ENCODE data around the gene ZBTB2.

ZBTB2 gene

GRCh38 chr6:151379933-151380847 lies 11.2 kb downstream of the ZBTB2 start:
- H3K4me2 ChIP-seq: peak overlapping the region; percentile 98
- H3K36me3 ChIP-seq (ENCODE audit: insufficient read depth): no peaks in the 10 kb centered on the region
- no peaks in the 10 kb centered on the region for H4K20me1 ChIP-seq (ENCODE audit: insufficient read depth)
- peak overlapping the region; percentile 57 for H2AFZ ChIP-seq (ENCODE audit: low read depth)
- peaks cover 89% of the 10 kb centered on the region for H3K79me2 ChIP-seq (ENCODE audit: insufficient read depth, low read depth)
- TF ChIP-seq, protein P1, sequence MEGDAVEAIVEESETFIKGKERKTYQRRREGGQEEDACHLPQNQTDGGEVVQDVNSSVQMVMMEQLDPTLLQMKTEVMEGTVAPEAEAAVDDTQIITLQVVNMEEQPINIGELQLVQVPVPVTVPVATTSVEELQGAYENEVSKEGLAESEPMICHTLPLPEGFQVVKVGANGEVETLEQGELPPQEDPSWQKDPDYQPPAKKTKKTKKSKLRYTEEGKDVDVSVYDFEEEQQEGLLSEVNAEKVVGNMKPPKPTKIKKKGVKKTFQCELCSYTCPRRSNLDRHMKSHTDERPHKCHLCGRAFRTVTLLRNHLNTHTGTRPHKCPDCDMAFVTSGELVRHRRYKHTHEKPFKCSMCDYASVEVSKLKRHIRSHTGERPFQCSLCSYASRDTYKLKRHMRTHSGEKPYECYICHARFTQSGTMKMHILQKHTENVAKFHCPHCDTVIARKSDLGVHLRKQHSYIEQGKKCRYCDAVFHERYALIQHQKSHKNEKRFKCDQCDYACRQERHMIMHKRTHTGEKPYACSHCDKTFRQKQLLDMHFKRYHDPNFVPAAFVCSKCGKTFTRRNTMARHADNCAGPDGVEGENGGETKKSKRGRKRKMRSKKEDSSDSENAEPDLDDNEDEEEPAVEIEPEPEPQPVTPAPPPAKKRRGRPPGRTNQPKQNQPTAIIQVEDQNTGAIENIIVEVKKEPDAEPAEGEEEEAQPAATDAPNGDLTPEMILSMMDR (conservative IDR thresholded peaks at IDR 0.05; ENCODE audit: low read depth, low read length): no peak
- H3K4me3 ChIP-seq (IDR thresholded peaks at IDR 0.05; ENCODE audit: insufficient read depth, low read depth, low read length): no peak overlapping the region
- no peaks in the 10 kb centered on the region for H3K27me3 ChIP-seq (ENCODE audit: insufficient read depth, low read depth)
- peaks cover 71% of the 10 kb centered on the region for H3K4me1 ChIP-seq (ENCODE audit: low read depth, poor library complexity, severe bottlenecking)
- peak overlapping the region; percentile 93 for H3K27ac ChIP-seq
- peak overlapping the region; percentile 89 for H3K9ac ChIP-seq

- Histone ChIP-seq H4K20me1 (ENCODE audit: insufficient read depth) (no peaks in the 10 kb centered on the region), H3K4me2 (peak overlapping the region; percentile 52; the same call in 1 of the 2 replicates), H3K27ac (peak overlapping the region; percentile 7; the same call in 1 of the 2 replicates), H3K9ac (no peak overlapping the region), H3K27me3 (ENCODE audit: insufficient read depth, low read depth) (no peaks in the 10 kb centered on the region), H2AFZ (ENCODE audit: low read depth) (no peak overlapping the region), H3K4me3 (IDR thresholded peaks at IDR 0.05; ENCODE audit: insufficient read depth, low read depth, low read length) (no peak overlapping the region), H3K79me2 (ENCODE audit: insufficient read depth, low read depth) (peaks cover 75% of the 10 kb centered on the region), H3K36me3 (ENCODE audit: insufficient read depth) (no peaks in the 10 kb centered on the region), H3K4me1 (ENCODE audit: low read depth, poor library complexity, severe bottlenecking) (peaks cover 67% of the 10 kb centered on the region)
- TF ChIP-seq, protein P1 (conservative IDR thresholded peaks at IDR 0.05; ENCODE audit: low read depth, low read length): no peak
Measured at GRCh38 chr6:151377095-151377494, 14.3 kb downstream of the ZBTB2 start.

DNA sequence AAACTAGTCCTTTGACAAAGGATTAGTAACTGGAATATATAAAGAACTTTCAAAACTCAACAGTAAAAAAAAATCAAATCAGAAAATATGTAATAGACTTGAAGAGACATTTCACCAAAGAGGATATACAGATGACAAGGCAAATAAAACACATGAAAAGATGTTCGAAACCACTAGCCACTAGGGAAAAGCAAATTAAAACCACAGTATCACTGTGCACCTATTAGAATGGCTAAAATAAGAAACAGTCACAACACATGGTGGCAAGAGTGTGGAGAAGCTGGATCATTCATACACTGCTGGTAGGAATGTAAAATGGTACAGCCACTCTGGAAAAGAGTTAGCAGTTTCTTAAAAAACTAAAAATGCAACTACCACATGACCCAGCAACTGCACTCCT lies 14.9 kb downstream of the ZBTB2 start:
- H3K4me2 ChIP-seq: peak overlapping the region; percentile 52
- TF ChIP-seq, protein P1 (conservative IDR thresholded peaks at IDR 0.05; ENCODE audit: low read depth, low read length): no peak
- peaks cover 71% of the 10 kb centered on the region for H3K79me2 ChIP-seq (ENCODE audit: insufficient read depth, low read depth)
- H3K9ac ChIP-seq: no peak overlapping the region
- H3K27ac ChIP-seq: peak overlapping the region; percentile 7; the same call in 1 of the 2 replicates
- no peak overlapping the region for H2AFZ ChIP-seq (ENCODE audit: low read depth)
- H3K27me3 ChIP-seq (ENCODE audit: insufficient read depth, low read depth): no peaks in the 10 kb centered on the region
- H3K4me3 ChIP-seq (IDR thresholded peaks at IDR 0.05; ENCODE audit: insufficient read depth, low read depth, low read length): no peak overlapping the region
- no peaks in the 10 kb centered on the region for H3K36me3 ChIP-seq (ENCODE audit: insufficient read depth)
- H3K4me1 ChIP-seq (ENCODE audit: low read depth, poor library complexity, severe bottlenecking): peaks cover 61% of the 10 kb centered on the region
- no peaks in the 10 kb centered on the region for H4K20me1 ChIP-seq (ENCODE audit: insufficient read depth)

DNA sequence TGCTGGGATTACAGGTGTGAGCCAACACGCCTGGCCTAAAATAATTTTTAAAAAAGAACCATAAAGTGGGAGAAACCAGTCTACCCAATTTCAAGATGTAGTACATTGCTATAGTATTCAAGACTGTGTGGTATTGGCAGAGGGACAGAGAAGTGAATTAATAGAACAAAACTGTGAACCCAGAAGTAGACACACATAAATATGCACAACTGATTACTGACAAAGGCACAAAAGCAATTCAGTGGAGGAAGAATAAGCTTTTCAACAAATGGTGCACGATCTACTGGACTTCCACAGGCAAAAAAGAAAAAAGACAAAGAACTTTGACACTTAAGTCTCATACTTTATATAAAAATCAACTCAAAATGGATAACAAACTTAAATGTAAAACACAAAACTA lies 15.5 kb downstream of the ZBTB2 start:
- Histone ChIP-seq H3K27ac (peak overlapping the region; percentile 7; the same call in 1 of the 2 replicates), H3K4me2 (peak overlapping the region; percentile 52)

More for the DNA sequence above, 15.5 kb downstream of the ZBTB2 start:
- Histone ChIP-seq H3K9ac (no peak overlapping the region), H4K20me1 (ENCODE audit: insufficient read depth) (no peaks in the 10 kb centered on the region), H3K27me3 (ENCODE audit: insufficient read depth, low read depth) (no peaks in the 10 kb centered on the region), H3K79me2 (ENCODE audit: insufficient read depth, low read depth) (peaks cover 71% of the 10 kb centered on the region), H3K4me3 (IDR thresholded peaks at IDR 0.05; ENCODE audit: insufficient read depth, low read depth, low read length) (no peak overlapping the region), H2AFZ (ENCODE audit: low read depth) (no peak overlapping the region), H3K4me1 (ENCODE audit: low read depth, poor library complexity, severe bottlenecking) (peaks cover 55% of the 10 kb centered on the region), H3K36me3 (ENCODE audit: insufficient read depth) (no peaks in the 10 kb centered on the region; the same call in 1 of the 2 replicates)
- TF ChIP-seq, protein P1 (conservative IDR thresholded peaks at IDR 0.05; ENCODE audit: low read depth, low read length): no peak

Data from KMS-11 (cell line).